Heart left ventricle (tissue), 16 donors: ENCODE data around the gene GABPB2. TPM values are rescaled to one million over a fixed set of nuclear protein-coding genes. Genes with fewer than 3 reads are reported as not detected.
A peak's percentile ranks its signal among the peaks of the same experiment; 100 is the strongest.

ENCODE experiments used
- ATAC-seq, 4 donors: fragments of 200-7000 bp; cut with Tn5 transposase; one replicate each; pipeline ENCODE4 v1.9.1; 2020 to 2022; ENCODE audit warnings: moderate library complexity in 4 of 4, mild to moderate bottlenecking in 3 of 4, moderate number of reproducible peaks in 1 of 4
- DNase-seq, 5 donors: peaks; one replicate each; pipeline ENCODE4 v3.0.0-alpha.2; 2020
- H3K27ac ChIP-seq, 12 donors: fragments of 200-600 bp; sonication (generic) in 4 of 12; one replicate each; pipeline versions ENCODE4 v1.5.0 to v1.8.0; 2016 to 2022; ENCODE audit warnings: mild to moderate bottlenecking in 2 of 12
- H3K27me3 ChIP-seq, 9 donors: fragments of 200-600 bp; sonication (generic) in 2 of 9; one replicate each; pipeline versions ENCODE4 v1.5.1 to v1.8.0; 2016 to 2022; ENCODE audit warnings: mild to moderate bottlenecking in 3 of 9
- H3K36me3 ChIP-seq, 9 donors: fragments of 200-600 bp; sonication (generic) in 2 of 9; one replicate each; pipeline versions ENCODE4 v1.5.0 to v1.8.0; 2018 to 2022; ENCODE audit warnings: mild to moderate bottlenecking in 2 of 9
- H3K4me1 ChIP-seq, 12 donors: fragments of 200-600 bp; sonication (generic) in 4 of 12; one replicate each; pipeline versions ENCODE4 v1.5.0 to v1.8.0; 2016 to 2022; ENCODE audit warnings: mild to moderate bottlenecking in 3 of 12
- H3K4me3 ChIP-seq, 12 donors: fragments of 200-600 bp; sonication (generic) in 4 of 12; one replicate each; pipeline versions ENCODE4 v1.5.0 to v1.8.0; 2017 to 2022; ENCODE audit warnings: mild to moderate bottlenecking in 9 of 12, moderate library complexity in 4 of 12
- H3K9me3 ChIP-seq, 12 donors: fragments of 200-600 bp; sonication (generic) in 4 of 12; one replicate each; pipeline versions ENCODE4 v1.5.0 to v1.8.0; 2016 to 2022; ENCODE audit warnings: mild to moderate bottlenecking in 1 of 12
- POLR2A ChIP-seq, 2 donors: fragments of 450-650 bp; IDR thresholded peaks; one replicate each; pipeline ENCODE4 v1.6.1; 2017; ENCODE audit warnings: antibody characterized with exemption in 2 of 2, mild to moderate bottlenecking in 2 of 2, moderate library complexity in 2 of 2
- WGBS, 4 donors: extraction: QIAGEN DNeasy Blood & Tissue Kit in 2 of 4; methylation state at CpG; one replicate each; pipeline versions ENCODE4 v1.1.5 to v1.1.7; 2013 to 2018; 5-methylcytosine and 5-hydroxymethylcytosine counted together
- intact Hi-C, 10 donors: fragments of 100-400 bp; cut with DNase I; formaldehyde crosslinking; loops; one replicate each; pipeline versions ENCODE4 v1.11.1 to v1.14.2; 2022
- polyA plus RNA-seq, 2 donors: library from polyadenylated mRNA; stranded (reverse); fragments of 200-250 nt; gene quantifications; one replicate each; pipeline ENCODE4 v1.2.3, GENCODE V29; 2013
- total RNA-seq, 9 donors: library from RNA; depleted of rRNA in 2 of 9; stranded (reverse); fragments of >200 nt in 2 of 9; fragmentation: NEBNext Ultra II Directional in 3 of 9; extraction: Animal tissue kit (Norgen Biotek cat#: 25700) in 3 of 9; gene quantifications; one replicate each; pipeline versions ENCODE4 v1.1.0 to v1.2.4, GENCODE V29; 2016 to 2023
- TF ChIP-seq, protein P1 (sequence below), 12 donors: fragments of 200-600 bp; sonication (generic) in 4 of 12; IDR thresholded peaks; one replicate each; pipeline versions ENCODE4 v1.5.0 to v1.8.0; 2018 to 2022; ENCODE audit warnings: antibody characterized with exemption in 12 of 12, mild to moderate bottlenecking in 5 of 12
- donor health status: ischemic (EF 13 %, LVEDD 7.1; RV severe dilation, severe dysfunction).
- donor health status: healthy with polysubstance abuse.
- donor health status: DM: no; HTN: yes; CAD: no.
- donor health status: DM: no; HTN: no; CAD: no.
- donor health status: ischemic (EF 25% LVEDD 6.9; RV normal size, moderate dysfunction).
- donor health status: ischemic (EF 25% LVEDD 5.7; RV mildly dilated, moderate dysfunction).
- donor health status: healthy.
- donor health status: DM: yes; HTN: yes; CAD: no.
- donor health status: ischemic (EF 35%, LVEDD 5.7; RV mildly dilated, moderate dysfunction).
- donor health status: nonischemic (EF 11% LVEDD 7.7; RV severe dilation, severe dysfunction).
- donor health status: DM: yes; HTN: yes; CAD: no.
- donor health status: PGD.
- donor health status: ischemic (EF 29% LVEDD 5.4; RV normal size, mild dysfunction).
- donor health status: nonischemic (EF 23%, LVEDD 6.1; RV moderate dilation, normal function).

GABPB2 gene
- total and polyA plus RNA-seq, 11 donors = 4.6 to 15.2 (median 11.6) TPM

DNA sequence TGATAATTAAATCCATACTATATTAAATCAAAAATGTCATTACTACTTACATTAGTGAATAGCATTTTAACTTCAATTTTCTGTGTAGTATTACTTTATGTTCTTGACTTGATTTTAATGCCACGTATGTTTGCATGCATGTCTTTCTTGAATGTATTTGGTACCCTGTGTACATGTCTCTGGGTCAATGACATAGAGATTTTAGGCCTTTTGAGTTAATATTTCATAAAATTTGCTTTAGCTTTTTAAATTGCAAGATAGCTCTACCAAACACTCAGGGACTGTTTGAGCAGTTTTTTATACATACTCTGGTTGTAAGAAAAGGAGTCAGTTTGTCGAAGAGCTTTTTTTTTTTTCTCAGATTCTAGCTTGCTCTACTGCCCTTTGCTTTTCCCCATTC is 8.9 kb upstream of the GABPB2 start:
- DNase-seq (no peak), ATAC-seq (no peak)
- intact Hi-C loops = no loop called here
- no peaks in the 10 kb centered on the region for H3K27me3 ChIP-seq
- 77 to 85% (median 80%) methylated on average over 2 of the region's 2 CpGs for WGBS, 4 donors
- peaks cover 6 to 34% (median 17%) of the 10 kb centered on the region in 12 donors for H3K4me1 ChIP-seq
- no peaks in the 10 kb centered on the region for H3K9me3 ChIP-seq
- peaks cover 0 to 6% (median 0%) of the 10 kb centered on the region in 9 donors for H3K36me3 ChIP-seq
- TF ChIP-seq POLR2A (IDR thresholded peaks at IDR 0.05) = no peak
- TF ChIP-seq, protein P1, sequence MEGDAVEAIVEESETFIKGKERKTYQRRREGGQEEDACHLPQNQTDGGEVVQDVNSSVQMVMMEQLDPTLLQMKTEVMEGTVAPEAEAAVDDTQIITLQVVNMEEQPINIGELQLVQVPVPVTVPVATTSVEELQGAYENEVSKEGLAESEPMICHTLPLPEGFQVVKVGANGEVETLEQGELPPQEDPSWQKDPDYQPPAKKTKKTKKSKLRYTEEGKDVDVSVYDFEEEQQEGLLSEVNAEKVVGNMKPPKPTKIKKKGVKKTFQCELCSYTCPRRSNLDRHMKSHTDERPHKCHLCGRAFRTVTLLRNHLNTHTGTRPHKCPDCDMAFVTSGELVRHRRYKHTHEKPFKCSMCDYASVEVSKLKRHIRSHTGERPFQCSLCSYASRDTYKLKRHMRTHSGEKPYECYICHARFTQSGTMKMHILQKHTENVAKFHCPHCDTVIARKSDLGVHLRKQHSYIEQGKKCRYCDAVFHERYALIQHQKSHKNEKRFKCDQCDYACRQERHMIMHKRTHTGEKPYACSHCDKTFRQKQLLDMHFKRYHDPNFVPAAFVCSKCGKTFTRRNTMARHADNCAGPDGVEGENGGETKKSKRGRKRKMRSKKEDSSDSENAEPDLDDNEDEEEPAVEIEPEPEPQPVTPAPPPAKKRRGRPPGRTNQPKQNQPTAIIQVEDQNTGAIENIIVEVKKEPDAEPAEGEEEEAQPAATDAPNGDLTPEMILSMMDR (IDR thresholded peaks at IDR 0.05) = no peak
- peak overlapping the region in 7 of 12 donors; percentile 38 to 99 (median 94) for H3K27ac ChIP-seq
- H3K4me3 ChIP-seq = peak overlapping the region in 8 of 12 donors; percentile 72 to 96 (median 90)

DNA sequence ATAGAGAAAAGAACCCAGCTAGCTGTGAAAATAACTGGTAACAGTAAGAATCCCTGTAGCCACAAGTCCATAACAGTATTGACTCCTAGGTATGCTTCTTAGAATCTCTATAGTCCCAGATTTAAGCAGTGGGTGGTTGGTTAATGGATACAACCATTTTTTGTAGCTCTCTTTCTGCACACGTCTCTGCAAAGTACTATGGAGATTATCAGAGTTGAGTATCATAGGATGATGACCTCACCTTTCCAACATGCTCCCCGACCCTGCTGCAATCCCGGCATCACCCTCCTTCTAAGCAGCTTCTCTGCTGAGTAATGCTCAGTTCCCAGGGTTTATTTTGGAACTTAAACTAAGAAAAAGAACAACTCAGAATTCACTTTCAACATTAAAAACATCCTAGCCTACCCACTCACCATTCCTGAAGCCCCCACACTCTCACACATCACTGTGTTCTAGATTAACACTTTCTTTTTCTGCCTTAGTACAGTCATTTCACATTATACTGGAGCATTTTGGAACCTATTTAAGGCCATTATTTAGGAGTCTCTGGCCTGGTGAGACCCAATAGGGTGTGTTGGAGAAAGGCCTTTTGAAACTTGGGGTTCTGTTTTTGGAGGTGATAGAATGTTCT is 7.7 kb upstream of the GABPB2 start:
- Histone ChIP-seq H3K36me3 (no peaks in the 10 kb centered on the region), H3K27ac (peak overlapping the region in 9 of 12 donors; percentile 9 to 99 (median 94)), H3K9me3 (no peaks in the 10 kb centered on the region), H3K4me1 (peaks cover 0 to 22% (median 6%) of the 10 kb centered on the region in 12 donors), H3K27me3 (no peaks in the 10 kb centered on the region), H3K4me3 (no peak overlapping the region)
- DNase-seq (peak in 1 of 5 donors; percentile 39), ATAC-seq (peak in 1 of 4 donors; percentile 21)
- intact Hi-C loops = no loop called here
- 49 to 64% (median 50%) methylated on average over 3 of the region's 3 CpGs for WGBS, 4 donors
- TF ChIP-seq POLR2A (IDR thresholded peaks at IDR 0.05) = no peak
- TF ChIP-seq, protein P1 (IDR thresholded peaks at IDR 0.05) = no peak

DNA sequence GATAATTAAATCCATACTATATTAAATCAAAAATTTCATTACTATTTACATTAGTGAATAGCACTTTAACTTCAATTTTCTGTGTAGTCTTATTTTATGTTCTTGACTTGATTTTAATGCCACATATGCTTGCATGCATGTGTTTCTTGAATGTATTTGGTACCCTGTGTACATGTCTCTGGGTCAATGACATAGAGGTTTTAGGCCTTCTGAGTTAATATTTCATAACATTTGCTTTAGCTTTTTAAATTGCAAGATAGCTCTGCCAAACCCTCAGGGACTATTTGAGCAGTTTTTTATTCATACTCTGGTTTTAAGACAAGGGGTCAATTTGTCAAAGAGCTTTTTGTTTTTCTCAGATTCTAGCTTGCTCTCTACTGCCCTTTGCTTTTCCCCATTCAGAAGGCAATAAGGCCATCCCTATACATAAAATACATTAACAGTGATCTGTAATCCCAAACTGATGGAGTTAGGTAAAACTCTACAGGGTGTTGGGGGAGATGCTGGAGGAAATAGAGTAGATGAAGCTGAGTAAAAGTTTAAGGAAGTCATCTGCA is 5.4 kb upstream of the GABPB2 start:
- TF ChIP-seq POLR2A (IDR thresholded peaks at IDR 0.05) = no peak
- TF ChIP-seq, protein P1 (IDR thresholded peaks at IDR 0.05) = no peak
- intact Hi-C loops = no loop called here
- peak overlapping the region in 1 of 12 donors; percentile 18 for H3K27ac ChIP-seq
- no peaks in the 10 kb centered on the region for H3K9me3 ChIP-seq
- peaks cover 0 to 20% (median 8%) of the 10 kb centered on the region in 12 donors for H3K4me1 ChIP-seq
- H3K4me3 ChIP-seq = no peak overlapping the region
- ATAC-seq = no peak
- no peaks in the 10 kb centered on the region for H3K27me3 ChIP-seq
- H3K36me3 ChIP-seq = no peaks in the 10 kb centered on the region
- DNase-seq = no peak

DNA sequence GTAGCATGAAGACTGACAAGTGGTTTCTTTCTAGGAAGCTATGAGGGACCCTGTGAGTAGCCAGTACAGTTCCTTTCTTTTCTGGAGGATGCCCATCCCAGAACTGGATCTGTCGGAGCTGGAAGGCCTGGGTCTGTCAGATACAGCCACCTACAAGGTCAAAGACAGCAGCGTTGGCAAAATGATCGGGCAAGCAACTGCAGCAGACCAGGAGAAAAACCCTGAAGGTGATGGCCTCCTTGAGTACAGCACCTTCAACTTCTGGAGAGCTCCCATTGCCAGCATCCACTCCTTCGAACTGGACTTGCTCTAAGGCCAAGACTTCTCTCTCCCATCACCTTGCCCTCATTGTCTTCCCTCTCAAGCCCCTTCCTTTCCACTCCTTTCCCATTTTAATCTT is 3.4 kb upstream of the GABPB2 start:
- no peak for ATAC-seq
- no peak for DNase-seq
- Histone ChIP-seq H3K27ac (peak overlapping the region in 3 of 12 donors; percentile 7 to 28 (median 19)), H3K4me3 (no peak overlapping the region), H3K27me3 (no peaks in the 10 kb centered on the region), H3K36me3 (no peaks in the 10 kb centered on the region), H3K9me3 (no peaks in the 10 kb centered on the region), H3K4me1 (peaks cover 0 to 23% (median 10%) of the 10 kb centered on the region in 12 donors)
- TF ChIP-seq, protein P1 (IDR thresholded peaks at IDR 0.05) = no peak
- TF ChIP-seq POLR2A (IDR thresholded peaks at IDR 0.05) = no peak
- intact Hi-C loops = no loop called here
- WGBS, 4 donors = 77 to 91% (median 87%) methylated on average over 4 of the region's 4 CpGs
